Natural killer cell (primary cell): ENCODE data around the gene LAIR2. TPM values are rescaled to one million over a fixed set of nuclear protein-coding genes. Genes with fewer than 3 reads are reported as not detected.
"Not testable (repeated sequence)": the region's sequence is repeated elsewhere in the genome, so short reads cannot be mapped to it uniquely, and the experiment has no call there.

ENCODE experiments used
- ATAC-seq, 3 donors: fragments of 150-1000 bp in 2 of 3; fragments of 200-7000 bp in 1 of 3; cut with Tn5 transposase; 1 replicate in 1 of 3; 2 replicates in 2 of 3; pipeline ENCODE4 v1.10.0; 2021; ENCODE audit warnings: mild to moderate bottlenecking in 2 of 3, moderate library complexity in 2 of 3
- DNase-seq, 2 donors: peaks; one replicate each; pipeline versions ENCODE4 v3.0.0 to v3.0.0-alpha.2; 2013 to 2021; ENCODE audit warnings: mixed read lengths in 1 of 2
- H3K27ac ChIP-seq: one replicate; pipeline ENCODE4 v1.5.1; 2013; ENCODE audit warnings: mild to moderate bottlenecking, low read length
- H3K27me3 ChIP-seq: one replicate; pipeline ENCODE4 v1.6.1; 2013; ENCODE audit warnings: low read length; ENCODE audit not compliant: control insufficient read depth, insufficient read depth
- H3K36me3 ChIP-seq: one replicate; pipeline ENCODE4 v1.6.1; 2013; ENCODE audit warnings: low read length; ENCODE audit not compliant: control insufficient read depth, insufficient read depth
- H3K4me1 ChIP-seq: one replicate; pipeline ENCODE4 v1.6.1; 2013; ENCODE audit warnings: low read length; ENCODE audit not compliant: control insufficient read depth, insufficient read depth
- H3K4me3 ChIP-seq: one replicate; pipeline ENCODE4 v1.5.1; 2013; ENCODE audit warnings: low read length
- H3K9me3 ChIP-seq: one replicate; pipeline ENCODE4 v1.6.1; 2013; ENCODE audit warnings: low read length; ENCODE audit not compliant: control insufficient read depth, insufficient read depth
- H3K27ac Mint-ChIP-seq, 2 donors: one replicate each; pipeline ENCODE4 v1.8.0; 2022; ENCODE audit warnings: mild to moderate bottlenecking in 2 of 2, mixed read lengths in 2 of 2, moderate library complexity in 1 of 2
- H3K27me3 Mint-ChIP-seq, 2 donors: one replicate each; pipeline ENCODE4 v1.8.0; 2022; ENCODE audit warnings: low read depth in 2 of 2, mixed read lengths in 2 of 2
- H3K36me3 Mint-ChIP-seq: one replicate; pipeline ENCODE4 v1.8.0; 2022; ENCODE audit warnings: mixed read lengths
- H3K4me1 Mint-ChIP-seq, 2 donors: one replicate each; pipeline ENCODE4 v1.8.0; 2022; ENCODE audit warnings: mixed read lengths in 2 of 2
- H3K4me3 Mint-ChIP-seq: one replicate; pipeline ENCODE4 v1.8.0; 2022; ENCODE audit warnings: mild to moderate bottlenecking, moderate library complexity, mixed read lengths
- H3K9me3 Mint-ChIP-seq, 2 donors: one replicate each; pipeline ENCODE4 v1.8.0; 2022; ENCODE audit warnings: mixed read lengths in 2 of 2
- WGBS: methylation state at CpG from one replicate; pipeline ENCODE4 v1.1.7; 2013; ENCODE audit warnings: missing lambda C conversion rate; ENCODE audit not compliant: insufficient coverage; 5-methylcytosine and 5-hydroxymethylcytosine counted together
- intact Hi-C: fragments of 100-400 bp; cut with micrococcal nuclease; formaldehyde crosslinking; loops from one replicate; pipeline ENCODE4 v1.14.2; 2022
- total RNA-seq, 4 donors: library from RNA; stranded (reverse); fragments of 120-200 nt in 1 of 4; gene quantifications; one replicate each; pipeline versions ENCODE4 v1.2.3 to v1.2.4, GENCODE V29; 2013 to 2022
- TF ChIP-seq, protein P1 (sequence below): fragments of 200-600 bp; IDR thresholded peaks from one replicate; pipeline ENCODE4 v1.8.0; 2022; ENCODE audit warnings: antibody characterized with exemption

Gene LAIR2
- total RNA-seq, 3 donors from 2014 or later (not counting 1 experiment from before 2014, with no cell fraction given): 44.1 to 67.7 (median 53.3) TPM

DNA sequence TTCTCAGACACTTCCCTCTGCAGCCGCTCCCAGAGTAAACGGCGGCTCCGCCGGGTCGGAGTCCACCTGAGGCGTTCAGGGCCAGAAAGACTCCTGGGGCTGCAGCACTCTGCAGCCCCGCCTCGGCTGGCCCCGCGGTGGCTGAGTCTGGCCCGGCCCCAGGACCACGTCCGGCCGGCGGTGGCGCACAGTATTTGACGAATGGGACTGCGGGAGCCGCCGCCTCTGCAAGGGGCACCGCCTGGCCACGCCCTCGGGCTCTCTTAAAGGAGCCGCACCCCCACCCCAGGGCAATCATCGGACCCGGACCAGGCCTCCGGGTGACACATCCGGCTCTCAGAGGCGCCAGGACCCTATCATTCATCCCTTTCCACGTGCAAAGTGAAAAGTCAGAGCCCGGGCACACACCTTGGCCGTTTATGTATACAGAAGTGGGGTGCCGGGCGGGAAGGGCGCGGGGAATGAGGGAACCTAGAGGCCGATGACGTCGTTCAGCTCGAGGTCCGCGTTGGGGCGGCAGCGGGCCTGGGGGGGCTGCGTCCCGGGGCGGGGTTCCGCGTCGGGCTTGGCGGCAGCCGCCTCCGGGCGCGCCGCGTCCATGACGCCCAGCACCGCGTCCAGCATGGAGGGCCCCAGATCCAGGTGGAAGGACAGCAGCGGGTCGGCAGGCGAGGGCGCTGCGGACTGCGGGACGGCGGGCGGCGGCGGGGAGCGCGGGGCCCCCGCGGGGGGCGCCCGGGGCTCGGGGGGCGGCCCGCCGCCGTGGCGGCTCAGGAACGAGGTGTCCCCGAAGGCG is 37.8 kb upstream of the LAIR2 start:
- H3K4me1 Mint-ChIP-seq: peaks cover 20 to 35% of the 10 kb centered on the region in 2 donors
- no peaks in the 10 kb centered on the region for H3K9me3 ChIP-seq
- peaks cover 30% of the 10 kb centered on the region for H3K4me1 ChIP-seq
- peak overlapping the region; percentile 83 for H3K4me3 Mint-ChIP-seq
- DNase-seq (peak; percentile 69 to 71), ATAC-seq (peak; percentile 20 to 53 (median 41))
- intact Hi-C loops: loop anchor here (1.0 kb wide), 2 partner anchors 16 to 794 kb away; partner anchors contain the start of genes LENG8 and PPP6R1
- H3K4me3 ChIP-seq: peak overlapping the region; percentile 48
- peak overlapping the region; percentile 88 to 97 for H3K27ac Mint-ChIP-seq
- H3K27me3 ChIP-seq: peaks cover 4% of the 10 kb centered on the region
- peaks cover 13 to 14% of the 10 kb centered on the region in 2 donors for H3K27me3 Mint-ChIP-seq
- no peaks in the 10 kb centered on the region for H3K36me3 Mint-ChIP-seq
- H3K9me3 Mint-ChIP-seq: no peaks in the 10 kb centered on the region
- TF ChIP-seq, protein P1, sequence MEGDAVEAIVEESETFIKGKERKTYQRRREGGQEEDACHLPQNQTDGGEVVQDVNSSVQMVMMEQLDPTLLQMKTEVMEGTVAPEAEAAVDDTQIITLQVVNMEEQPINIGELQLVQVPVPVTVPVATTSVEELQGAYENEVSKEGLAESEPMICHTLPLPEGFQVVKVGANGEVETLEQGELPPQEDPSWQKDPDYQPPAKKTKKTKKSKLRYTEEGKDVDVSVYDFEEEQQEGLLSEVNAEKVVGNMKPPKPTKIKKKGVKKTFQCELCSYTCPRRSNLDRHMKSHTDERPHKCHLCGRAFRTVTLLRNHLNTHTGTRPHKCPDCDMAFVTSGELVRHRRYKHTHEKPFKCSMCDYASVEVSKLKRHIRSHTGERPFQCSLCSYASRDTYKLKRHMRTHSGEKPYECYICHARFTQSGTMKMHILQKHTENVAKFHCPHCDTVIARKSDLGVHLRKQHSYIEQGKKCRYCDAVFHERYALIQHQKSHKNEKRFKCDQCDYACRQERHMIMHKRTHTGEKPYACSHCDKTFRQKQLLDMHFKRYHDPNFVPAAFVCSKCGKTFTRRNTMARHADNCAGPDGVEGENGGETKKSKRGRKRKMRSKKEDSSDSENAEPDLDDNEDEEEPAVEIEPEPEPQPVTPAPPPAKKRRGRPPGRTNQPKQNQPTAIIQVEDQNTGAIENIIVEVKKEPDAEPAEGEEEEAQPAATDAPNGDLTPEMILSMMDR: no peak
- peak overlapping the region; percentile 83 for H3K27ac ChIP-seq
- WGBS: 5% methylated on average over 87 of the region's 87 CpGs
- peaks cover 19% of the 10 kb centered on the region for H3K36me3 ChIP-seq

DNA sequence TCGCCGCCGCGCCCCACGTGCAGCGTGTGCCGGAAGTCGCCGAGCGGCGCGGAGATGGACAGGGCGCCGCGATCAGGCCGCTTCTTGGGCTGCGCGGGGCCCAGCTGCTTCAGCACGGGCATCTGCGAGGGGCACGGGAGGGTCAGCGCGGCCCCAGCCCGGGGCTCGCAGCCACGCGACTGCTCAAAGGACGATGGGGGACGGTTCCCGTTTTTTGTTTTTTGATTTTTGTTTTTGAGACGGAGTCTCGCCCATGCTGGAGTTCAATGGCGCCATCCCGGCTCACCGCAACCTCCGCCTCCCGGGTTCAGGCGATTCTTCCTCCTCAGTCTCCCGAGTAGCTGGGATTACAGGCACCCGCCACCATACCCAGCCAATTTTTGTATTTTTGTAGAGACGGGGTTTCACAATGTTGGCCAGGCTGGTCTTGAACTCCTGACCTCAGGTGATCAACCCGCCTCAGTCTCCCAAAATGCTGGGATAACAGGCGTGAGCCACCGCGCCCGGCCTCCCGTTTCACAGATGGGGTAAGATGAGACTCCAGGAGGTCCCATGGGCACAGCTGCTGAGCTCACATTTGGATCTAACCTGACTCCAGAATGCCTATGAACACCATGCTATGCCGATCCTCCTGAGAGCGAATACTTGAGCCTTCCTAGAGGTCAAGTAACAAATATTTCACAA is 37.1 kb upstream of the LAIR2 start:
- H3K4me3 Mint-ChIP-seq: peak overlapping the region; percentile 75
- H3K9me3 Mint-ChIP-seq: no peaks in the 10 kb centered on the region
- WGBS: 79% methylated on average over 49 of the region's 49 CpGs
- DNase-seq (peak in 1 of 2 donors; percentile 23), ATAC-seq (no peak)
- Histone ChIP-seq H3K27ac (no peak overlapping the region), H3K4me1 (peaks cover 31% of the 10 kb centered on the region), H3K9me3 (no peaks in the 10 kb centered on the region), H3K36me3 (peaks cover 15% of the 10 kb centered on the region), H3K27me3 (peaks cover 12% of the 10 kb centered on the region), H3K4me3 (no peak overlapping the region)
- H3K36me3 Mint-ChIP-seq: no peaks in the 10 kb centered on the region
- H3K27ac Mint-ChIP-seq: peak overlapping the region in 1 of 2 donors; percentile 21
- intact Hi-C loops: no loop called here
- peaks cover 18 to 40% of the 10 kb centered on the region in 2 donors for H3K4me1 Mint-ChIP-seq
- H3K27me3 Mint-ChIP-seq: peaks cover 21% of the 10 kb centered on the region in 2 donors
- TF ChIP-seq, protein P1: no peak

DNA sequence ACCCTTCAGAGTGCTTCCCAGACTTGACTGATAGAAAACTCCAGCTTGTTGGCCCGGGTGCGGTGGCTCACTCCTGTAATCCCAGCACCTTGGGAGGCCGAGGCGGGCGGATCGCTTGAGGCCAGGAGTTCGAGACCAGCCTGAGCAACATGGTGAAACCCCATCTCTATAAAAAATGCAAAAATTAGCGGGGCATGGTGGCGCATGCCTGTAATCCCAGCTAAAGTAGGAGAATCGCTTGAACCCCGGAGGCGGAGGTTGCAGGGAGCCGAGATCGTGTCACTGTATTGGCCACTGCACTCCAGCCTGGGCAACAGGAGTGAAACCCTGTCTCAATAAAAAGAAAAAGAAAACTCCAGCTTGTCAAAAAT is 36.5 kb upstream of the LAIR2 start:
- H3K27ac ChIP-seq, H3K9me3 ChIP-seq, H3K9me3 Mint-ChIP-seq, intact Hi-C loops, ATAC-seq, DNase-seq, H3K4me3 ChIP-seq, H3K36me3 ChIP-seq, H3K36me3 Mint-ChIP-seq: not testable (repeated sequence)
- peak overlapping the region in 1 of 2 donors; percentile 21 for H3K27ac Mint-ChIP-seq
- H3K4me1 Mint-ChIP-seq: peaks cover 18 to 41% of the 10 kb centered on the region in 2 donors
- H3K4me3 Mint-ChIP-seq: peak overlapping the region; percentile 75
- 95% methylated on average over 14 of the region's 14 CpGs for WGBS
- H3K27me3 ChIP-seq: peaks cover 17% of the 10 kb centered on the region
- peaks cover 24 to 25% of the 10 kb centered on the region in 2 donors for H3K27me3 Mint-ChIP-seq
- peaks cover 36% of the 10 kb centered on the region for H3K4me1 ChIP-seq

DNA sequence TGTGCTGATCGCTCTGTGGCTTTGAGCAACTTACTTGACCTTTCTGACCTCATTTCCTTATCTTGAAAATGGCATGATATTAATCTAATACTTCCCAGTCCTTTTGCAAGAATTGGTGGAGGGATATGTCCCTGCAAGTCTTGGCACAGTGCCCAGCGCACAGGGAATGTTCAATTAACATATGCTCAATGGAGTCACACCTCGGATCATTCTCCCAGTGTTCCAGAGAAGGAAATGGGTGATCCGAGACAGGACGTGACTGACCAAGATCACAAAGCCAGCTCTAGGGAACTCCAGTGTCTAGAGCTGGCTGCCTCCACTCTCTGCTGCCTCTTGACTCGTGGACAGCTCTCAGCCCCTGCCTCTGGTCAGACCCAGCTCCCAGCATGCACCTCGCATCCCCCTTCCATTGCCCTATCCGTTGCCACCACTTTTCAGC is 33.1 kb upstream of the LAIR2 start:
- no peak for DNase-seq

More for the DNA sequence above, 33.1 kb upstream of the LAIR2 start:
- Mint-ChIP-seq H3K4me3 (no peak overlapping the region), H3K4me1 (peaks cover 0 to 30% of the 10 kb centered on the region in 2 donors), H3K27me3 (peaks cover 31 to 40% of the 10 kb centered on the region in 2 donors), H3K27ac (no peak overlapping the region), H3K9me3 (no peaks in the 10 kb centered on the region), H3K36me3 (no peaks in the 10 kb centered on the region)
- Histone ChIP-seq H3K36me3 (no peaks in the 10 kb centered on the region), H3K27ac (no peak overlapping the region), H3K4me3 (no peak overlapping the region), H3K4me1 (peaks cover 22% of the 10 kb centered on the region), H3K27me3 (peaks cover 28% of the 10 kb centered on the region), H3K9me3 (no peaks in the 10 kb centered on the region)
- TF ChIP-seq, protein P1: no peak
- no peak for ATAC-seq
- intact Hi-C loops: no loop called here
- WGBS: 87% methylated on average over 8 of the region's 8 CpGs
